Panc1 (cell line): ENCODE results near the gene KRTAP6-2. TPM values are rescaled to one million over a fixed set of nuclear protein-coding genes. Genes with fewer than 3 reads are reported as not detected.

ENCODE experiments used
- ATAC-seq: fragments of 200-7000 bp; cut with Tn5 transposase; 2 replicates; pipeline ENCODE4 v1.9.1; 2020; ENCODE audit warnings: mild to moderate bottlenecking, moderate library complexity
- Bru-seq: library from RNA; stranded (reverse); fragments of 400-500 nt; gene quantifications from one replicate; lab custom pipeline; 2021; lab: Mats Ljungman, UMichigan
- BruChase-seq, 2 experiments: library from RNA; stranded (reverse); fragments of 400-500 nt; gene quantifications; one replicate each; lab custom pipeline; 2021; lab: Mats Ljungman, UMichigan
- BruUV-seq: library from RNA; stranded (reverse); fragments of 400-500 nt; replicated peaks from 2 replicates; lab custom pipeline; 2021; lab: Mats Ljungman, UMichigan
- CTCF ChIA-PET: fragments of 300-600 bp; sonication (Branson Sonifier 250); formaldehyde crosslinking; loops from one replicate; lab custom pipeline; 2022; ENCODE audit warnings: antibody characterized with exemption; lab: Charles Lee
- POLR2A ChIA-PET: fragments of 300-600 bp; sonication (Branson Sonifier 250); formaldehyde crosslinking; loops from one replicate; lab custom pipeline; 2022; ENCODE audit warnings: antibody characterized with exemption; lab: Charles Lee
- DNase-seq: peaks from one replicate; pipeline ENCODE4 v3.0.0-alpha.2; 2010; ENCODE audit warnings: low read depth, low spot score
- H3K27ac ChIP-seq: 2 replicates; pipeline ENCODE4 v1.5.1; 2011; ENCODE audit warnings: mild to moderate bottlenecking, low read length, inconsistent platforms
- H3K27me3 ChIP-seq: fragments of 200-500 bp; sonication (Bioruptor generic); 2 replicates; pipeline ENCODE4 v1.6.0; 2014; ENCODE audit warnings: low read length, inconsistent platforms; ENCODE audit not compliant: control insufficient read depth, insufficient read depth
- H3K36me3 ChIP-seq: fragments of 200-500 bp; sonication (Bioruptor generic); 2 replicates; pipeline ENCODE4 v1.5.1; 2014; ENCODE audit warnings: inconsistent platforms, mild to moderate bottlenecking, low read length, moderate library complexity; ENCODE audit not compliant: control insufficient read depth, insufficient read depth
- H3K4me1 ChIP-seq: 2 replicates; pipeline ENCODE4 v1.5.1; 2011; ENCODE audit warnings: inconsistent platforms, mild to moderate bottlenecking, low read length, moderate library complexity; ENCODE audit not compliant: control insufficient read depth, insufficient read depth
- H3K4me3 ChIP-seq, 2 experiments: 2 replicates each; pipeline ENCODE4 v1.5.1; 2011 to 2012; ENCODE audit warnings: low read depth in 2 of 2, low read length in 2 of 2, mild to moderate bottlenecking in 2 of 2, inconsistent platforms in 1 of 2, moderate library complexity in 1 of 2
- H3K9me3 ChIP-seq: fragments of 200-500 bp; sonication (Bioruptor generic); 2 replicates; pipeline ENCODE4 v1.5.1; 2014; ENCODE audit warnings: low read depth, mild to moderate bottlenecking, inconsistent platforms, low read length, moderate library complexity; ENCODE audit not compliant: control insufficient read depth, insufficient read depth
- CTCF ChIP-seq: fragments of 450-650 bp; IDR thresholded peaks from 2 replicates; pipeline ENCODE4 v1.5.1; 2017; ENCODE audit warnings: mild to moderate bottlenecking
- POLR2AphosphoS5 ChIP-seq: IDR thresholded peaks from 2 replicates; pipeline ENCODE4 v1.6.1; 2012; ENCODE audit warnings: mild to moderate bottlenecking, low read depth, low read length, moderate library complexity
- REST ChIP-seq, 2 experiments: IDR thresholded peaks; 2 replicates each; pipeline ENCODE4 v1.6.1; 2011 to 2012; ENCODE audit warnings: low read depth in 2 of 2, control low read depth in 1 of 2, low read length in 1 of 2, mild to moderate bottlenecking in 1 of 2, moderate library complexity in 1 of 2; ENCODE audit not compliant: insufficient read depth in 1 of 2
- SIN3A ChIP-seq: IDR thresholded peaks from 2 replicates; pipeline ENCODE4 v1.6.1; 2012; ENCODE audit warnings: low read depth, mild to moderate bottlenecking, low read length, moderate library complexity, borderline replicate concordance; ENCODE audit not compliant: insufficient read depth
- TCF7L2 ChIP-seq: IDR thresholded peaks from 2 replicates; pipeline ENCODE4 v1.6.1; 2011; ENCODE audit warnings: mild to moderate bottlenecking, low read depth, low read length, inconsistent platforms
- in situ Hi-C: cut with HindIII; loops from 2 replicates; pipeline ENCODE4 v1.10.0; 2016; ENCODE audit warnings: low sequenced_read_pairs, low pct_unique_long_range_greater_than_20kb
- intact Hi-C: fragments of 100-400 bp; cut with micrococcal nuclease; formaldehyde crosslinking; loops from one replicate; pipeline ENCODE4 v1.10.0; 2022; ENCODE audit not compliant: unreplicated experiment
- long read RNA-seq: library from polyadenylated mRNA; unstranded; transcript quantifications from one replicate; pipeline ENCODE4 v2.0.0, GENCODE V29; 2021; ENCODE audit not compliant: unreplicated experiment
- polyA plus RNA-seq: library from polyadenylated mRNA; unstranded; fragments of >200 nt; gene quantifications from one replicate; pipeline ENCODE4 v1.2.1, GENCODE V29; 2012; ENCODE audit warnings: missing spikeins; ENCODE audit not compliant: insufficient read length
- total RNA-seq: library from RNA; stranded (reverse); gene quantifications from one replicate; pipeline ENCODE4 v1.2.1, GENCODE V29; 2021; ENCODE audit not compliant: unreplicated experiment

KRTAP6-2 gene, protein sequence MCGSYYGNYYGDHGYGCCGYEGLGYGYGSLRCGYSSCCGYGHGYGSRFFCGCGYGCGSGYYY
- total RNA-seq (not detected), Bru-seq, nascent RNA (not detected), BruChase-seq, experiment 1, labeled RNA remaining after a 2-hour chase (not detected), BruChase-seq, experiment 2, labeled RNA remaining after a 6-hour chase (not detected)
- not detected for polyA plus RNA-seq
- long read RNA-seq: 0 reads

DNA sequence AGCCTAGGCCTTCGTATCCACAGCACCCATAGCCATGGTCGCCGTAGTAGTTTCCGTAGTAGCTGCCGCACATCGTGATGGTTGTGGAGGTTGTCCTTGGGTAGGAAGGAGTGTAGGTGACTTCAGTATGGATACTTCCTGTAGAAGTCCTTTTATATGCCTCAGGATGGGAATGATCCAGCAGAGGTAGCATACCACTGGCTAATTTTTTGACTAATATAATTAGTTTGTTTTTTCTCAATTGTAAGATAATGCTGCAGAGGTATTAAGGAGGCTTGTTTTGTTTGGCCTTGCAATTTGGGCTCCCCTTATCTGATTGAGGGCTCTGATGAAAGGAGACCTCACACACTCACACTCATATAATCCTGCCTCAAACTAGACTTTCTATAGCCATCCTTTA, at the start of gene KRTAP6-2:
KRTAP6-2 (minus strand) TSS at position 101 of the 400 bp plus-strand sequence; CDS start at position 73, 28 bp downstream.
- no peak within 1 kb of the TSS for H3K27ac ChIP-seq
- POLR2A ChIA-PET: no interaction called here
- no peak within 1 kb of the TSS for H3K4me3 ChIP-seq
- DNase-seq (no peak), ATAC-seq (no peak)
- H3K4me1 ChIP-seq: no peaks in the 10 kb centered on the region
- CTCF ChIA-PET: no interaction called here
- TF ChIP-seq TCF7L2 (no peak), POLR2AphosphoS5 (no peak), SIN3A (no peak), REST (IDR thresholded peaks at IDR 0.05; ENCODE audit: insufficient read depth in 1 of 2, low read depth in 2 of 2, low read length in 1 of 2) (no peak), CTCF (no peak)
- H3K27me3 ChIP-seq: no peaks in the 10 kb centered on the region
- H3K9me3 ChIP-seq: no peaks in the 10 kb centered on the region
- in situ Hi-C loops: no loop called here
- no TSS peak for BruUV-seq
- intact Hi-C loops: no loop called here
- no peaks in the 10 kb centered on the region for H3K36me3 ChIP-seq

DNA sequence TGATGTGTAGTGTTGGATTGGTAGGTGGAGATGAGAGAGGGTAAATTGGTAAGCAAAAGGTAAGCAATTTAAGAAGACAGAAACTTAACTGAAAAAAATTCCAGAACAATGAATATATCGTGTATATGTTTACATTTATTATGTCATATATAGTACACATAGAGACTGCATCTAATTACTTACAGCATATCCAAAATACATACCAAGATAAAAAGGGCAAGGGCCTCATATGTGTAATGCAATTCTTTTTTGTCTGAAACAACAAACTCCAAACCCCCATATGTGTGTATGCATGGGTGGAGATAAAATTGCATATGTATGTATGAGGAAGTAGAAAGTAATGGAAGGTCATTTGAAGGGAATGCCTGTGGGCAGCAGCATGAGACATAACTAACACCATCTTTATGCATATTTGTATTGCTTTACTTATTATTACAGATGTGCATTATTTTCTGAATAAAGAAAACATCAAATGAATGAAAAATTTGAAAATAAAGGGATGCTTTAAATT, 48.3 kb upstream of the KRTAP6-2 start:
- no TSS peak for BruUV-seq
- H3K4me1 ChIP-seq: no peaks in the 10 kb centered on the region
- no peak overlapping the region for H3K27ac ChIP-seq

More for the DNA sequence above, 48.3 kb upstream of the KRTAP6-2 start:
- Histone ChIP-seq H3K27me3 (no peaks in the 10 kb centered on the region), H3K4me3 (no peak overlapping the region), H3K9me3 (no peaks in the 10 kb centered on the region), H3K36me3 (no peaks in the 10 kb centered on the region)
- DNase-seq (no peak), ATAC-seq (no peak)
- in situ Hi-C loops (no loop called here), intact Hi-C loops (no loop called here)
- CTCF ChIA-PET: no interaction called here
- TF ChIP-seq POLR2AphosphoS5 (no peak), SIN3A (no peak), REST (IDR thresholded peaks at IDR 0.05; ENCODE audit: insufficient read depth in 1 of 2, low read depth in 2 of 2, low read length in 1 of 2) (no peak), TCF7L2 (no peak)
- POLR2A ChIA-PET: no interaction called here
